AML-193 (cell line): ENCODE measurements around the gene FBLN1.
"Not testable (repeated sequence)": the region's sequence is repeated elsewhere in the genome, so short reads cannot be mapped to it uniquely, and the experiment has no call there.

Experiments used
- DNase-seq, 2 experiments: peaks; one replicate each; lab custom pipeline; 2025; lab: John Stamatoyannopoulos, UW

The FBLN1 gene

DNA sequence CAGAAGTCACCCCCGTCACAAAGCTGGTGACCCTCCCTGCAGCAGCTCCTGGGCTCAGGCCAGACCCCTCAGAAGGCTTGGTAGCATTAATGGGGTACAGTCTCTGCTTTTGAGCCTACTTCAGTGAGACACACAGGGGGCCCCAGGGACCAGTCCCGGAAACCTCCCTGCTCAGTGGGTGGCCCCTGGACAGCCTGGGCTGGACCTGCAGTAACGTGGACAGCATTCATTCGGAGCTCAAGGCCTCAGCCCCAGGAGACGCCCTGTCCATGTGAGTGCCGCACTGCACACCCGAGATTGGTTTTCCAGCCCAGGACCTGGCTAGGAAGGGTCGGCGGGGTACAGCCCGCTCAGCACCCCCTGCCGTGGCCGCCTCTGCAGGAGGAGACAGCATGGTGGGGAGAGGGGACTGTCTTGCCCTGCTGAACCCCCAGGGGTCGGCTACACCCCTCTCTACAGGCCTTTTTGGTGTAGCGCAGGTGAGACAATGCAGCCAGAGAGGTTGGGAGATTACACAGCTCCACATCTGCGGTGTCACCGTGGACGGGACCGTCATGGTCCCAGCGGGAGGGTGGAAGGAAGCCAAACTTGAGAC lies 83.4 kb downstream of the FBLN1 start:
- DNase-seq = no peak

DNA sequence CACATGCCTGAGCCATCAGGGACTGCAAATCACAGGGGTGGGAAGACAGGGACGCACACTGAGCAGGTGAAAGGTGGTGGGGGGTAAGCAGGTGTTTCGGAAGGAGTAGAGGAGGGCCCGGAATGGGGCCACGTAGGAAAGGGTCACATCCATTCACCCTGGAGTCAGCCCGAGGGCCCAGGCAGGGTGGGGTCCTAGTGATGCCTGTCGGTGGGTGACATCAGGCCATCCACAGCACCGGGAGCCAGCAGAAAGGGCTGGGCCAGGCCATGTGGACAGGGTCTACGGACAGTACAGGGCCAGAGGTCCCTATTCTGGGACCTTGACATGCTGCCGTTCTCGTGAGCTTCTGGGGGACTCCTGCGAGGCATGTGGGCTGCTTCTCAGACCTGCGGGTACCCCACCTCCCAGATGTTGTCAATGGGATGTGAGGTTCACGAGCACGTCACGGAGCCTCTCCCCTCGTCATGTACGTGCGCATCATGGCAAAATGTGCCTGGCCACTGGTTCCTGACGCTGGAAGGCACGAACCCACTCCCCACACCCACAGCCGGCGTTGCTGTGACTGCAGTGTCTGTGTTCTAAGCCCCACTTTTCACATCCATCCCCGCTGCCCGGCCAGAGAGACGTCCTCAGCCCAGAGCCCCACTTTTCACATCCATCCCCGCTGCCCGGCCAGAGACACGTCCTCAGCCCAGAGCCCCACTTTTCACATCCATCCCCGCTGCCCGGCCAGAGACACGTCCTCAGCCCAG lies 84.1 kb downstream of the FBLN1 start:
- DNase-seq = no peak

DNA sequence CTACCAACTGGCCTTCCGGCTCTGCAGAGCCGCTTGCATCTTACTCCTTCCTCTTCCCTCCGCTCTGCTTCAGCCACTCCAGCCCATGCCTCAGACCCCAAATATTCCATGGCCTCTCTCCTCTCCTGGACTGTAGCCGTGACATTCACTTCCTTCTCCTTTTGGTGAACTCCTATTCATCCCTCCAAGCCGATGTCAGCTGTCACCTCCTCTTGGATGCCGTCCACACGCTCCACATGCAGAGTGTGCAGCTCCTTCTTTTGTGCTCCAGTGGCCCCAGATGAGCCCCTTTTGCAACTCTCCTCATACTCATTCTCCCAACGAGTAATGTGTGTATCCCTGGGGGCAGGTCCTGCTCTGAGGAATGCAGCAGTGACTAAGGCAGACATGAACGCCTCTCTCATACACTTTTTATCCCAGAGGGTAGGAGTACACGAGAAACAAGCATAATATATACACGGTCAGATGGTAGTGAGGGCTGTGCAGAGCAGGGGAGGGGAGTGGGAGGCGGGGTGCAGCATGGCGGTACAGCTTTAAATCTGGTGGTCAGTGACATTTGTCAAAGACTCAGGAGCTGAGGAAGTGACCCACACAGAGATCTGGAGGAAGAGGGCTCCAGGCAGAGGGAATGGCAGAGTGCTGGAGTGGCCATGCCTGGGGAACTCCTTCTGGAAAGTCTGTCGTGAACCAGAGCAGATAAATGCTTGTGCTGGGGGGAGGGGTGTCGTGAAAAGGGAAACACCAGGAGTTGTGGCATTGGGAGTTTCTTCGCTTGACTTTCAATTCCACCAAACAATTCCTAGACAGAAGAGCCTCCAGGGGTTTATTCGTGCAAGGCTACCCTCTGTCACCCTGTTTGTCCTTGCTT lies 85.2 kb downstream of the FBLN1 start:
- no peak for DNase-seq

DNA sequence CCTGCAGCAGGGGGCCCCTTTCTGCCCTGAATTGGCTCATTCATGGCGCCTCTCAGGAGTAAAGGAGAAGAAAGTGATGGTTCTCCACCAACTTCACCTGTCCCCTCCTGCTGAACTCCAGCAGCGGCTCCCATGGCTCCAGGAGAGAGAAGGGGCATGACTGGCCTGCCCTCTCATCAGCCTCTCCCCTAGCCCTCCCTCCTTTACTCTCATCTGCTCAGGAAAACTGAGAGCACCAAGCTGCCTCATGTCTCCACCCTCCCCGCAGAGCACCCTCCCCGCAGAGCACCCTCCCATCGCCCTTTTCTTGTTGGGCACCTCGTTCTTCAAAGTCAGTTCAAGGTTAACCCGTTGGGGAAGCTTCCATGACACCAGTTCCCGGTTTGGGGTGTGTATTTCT lies 86.9 kb downstream of the FBLN1 start:
- DNase-seq = no peak

DNA sequence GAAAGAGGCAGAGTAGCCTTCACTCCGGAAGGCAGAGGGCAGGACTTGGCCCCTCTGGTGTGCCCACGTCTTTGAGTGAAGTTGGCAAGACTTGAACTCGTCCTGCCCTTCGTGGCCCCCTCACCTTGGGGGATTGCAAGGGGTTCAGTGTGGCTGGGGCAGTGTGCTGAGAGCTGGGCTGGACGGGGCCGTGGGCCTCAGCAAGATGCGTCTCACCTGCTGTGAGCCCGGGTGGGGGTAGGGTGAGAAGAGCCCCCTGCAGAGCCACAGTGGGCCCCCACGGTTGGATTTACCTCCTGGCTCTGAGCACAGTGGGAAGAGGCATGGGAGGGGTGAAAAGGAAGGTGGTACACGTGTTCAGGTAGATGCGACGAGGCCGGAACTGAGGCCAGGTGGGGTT lies 87.6 kb downstream of the FBLN1 start:
- DNase-seq = no peak

DNA sequence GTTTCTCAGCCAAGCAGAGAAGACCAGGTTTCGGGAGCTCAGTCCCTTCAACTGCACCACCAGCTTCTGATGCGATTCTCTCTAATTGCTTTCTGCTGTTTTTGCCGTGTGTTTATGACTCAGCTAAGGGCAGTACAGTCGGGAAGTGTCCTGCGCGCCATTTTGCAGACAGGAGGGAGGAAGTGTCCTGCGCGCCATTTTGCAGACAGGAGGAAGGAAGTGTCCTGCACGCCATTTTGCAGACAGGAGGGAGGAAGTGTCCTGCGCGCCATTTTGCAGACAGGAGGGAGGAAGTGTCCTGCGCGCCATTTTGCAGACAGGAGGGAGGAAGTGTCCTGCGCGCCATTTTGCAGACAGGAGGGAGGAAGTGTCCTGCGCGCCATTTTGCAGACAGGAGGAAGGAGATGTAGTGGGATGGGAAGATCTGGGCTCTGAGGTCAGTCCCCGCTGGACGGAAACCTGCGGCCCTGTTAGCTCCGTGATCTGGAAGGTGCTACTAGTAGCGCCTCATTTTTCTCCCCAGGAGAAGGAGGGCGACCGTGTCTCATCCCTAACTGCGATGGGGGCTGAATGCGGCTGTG lies 89.0 kb downstream of the FBLN1 start:
- DNase-seq = not testable (repeated sequence)

DNA sequence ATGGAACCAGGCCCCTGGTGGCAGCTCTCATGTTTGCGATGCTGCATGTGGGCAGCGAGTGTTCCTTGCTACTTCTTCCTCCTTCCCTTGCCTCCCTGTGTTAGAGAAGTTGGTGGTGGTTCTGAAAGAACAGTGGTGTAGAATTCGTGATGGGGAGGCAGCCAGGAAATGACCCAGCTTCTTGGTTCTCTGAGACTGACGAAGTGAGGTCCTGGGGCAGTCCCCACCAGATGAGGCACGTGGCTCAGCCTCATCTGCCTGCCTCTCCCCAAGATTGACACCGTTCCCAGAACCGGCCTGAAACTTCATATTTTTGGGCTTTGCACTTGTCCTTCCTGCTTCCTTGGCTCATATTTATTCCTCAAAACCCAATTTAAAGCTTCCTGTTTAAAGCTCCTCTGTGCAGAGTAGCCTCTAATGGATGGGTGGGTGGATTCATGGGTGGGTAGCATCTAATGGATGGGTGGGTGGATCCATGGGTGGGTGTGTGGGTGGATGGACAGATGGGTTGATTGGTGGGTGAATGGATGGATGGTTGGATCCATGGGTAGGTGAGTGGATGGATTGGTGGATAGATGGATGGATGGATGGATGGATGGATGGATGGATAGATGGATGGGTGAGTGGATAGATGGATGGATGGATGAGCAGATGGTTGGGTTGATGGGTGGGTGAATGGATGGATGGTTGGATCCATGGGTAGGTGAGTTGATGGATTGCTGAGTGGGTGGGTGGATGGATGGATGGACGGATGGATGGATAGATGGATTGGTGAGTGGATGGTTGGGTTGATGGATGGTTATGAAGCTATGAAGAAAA lies 91.6 kb downstream of the FBLN1 start:
- DNase-seq = no peak

DNA sequence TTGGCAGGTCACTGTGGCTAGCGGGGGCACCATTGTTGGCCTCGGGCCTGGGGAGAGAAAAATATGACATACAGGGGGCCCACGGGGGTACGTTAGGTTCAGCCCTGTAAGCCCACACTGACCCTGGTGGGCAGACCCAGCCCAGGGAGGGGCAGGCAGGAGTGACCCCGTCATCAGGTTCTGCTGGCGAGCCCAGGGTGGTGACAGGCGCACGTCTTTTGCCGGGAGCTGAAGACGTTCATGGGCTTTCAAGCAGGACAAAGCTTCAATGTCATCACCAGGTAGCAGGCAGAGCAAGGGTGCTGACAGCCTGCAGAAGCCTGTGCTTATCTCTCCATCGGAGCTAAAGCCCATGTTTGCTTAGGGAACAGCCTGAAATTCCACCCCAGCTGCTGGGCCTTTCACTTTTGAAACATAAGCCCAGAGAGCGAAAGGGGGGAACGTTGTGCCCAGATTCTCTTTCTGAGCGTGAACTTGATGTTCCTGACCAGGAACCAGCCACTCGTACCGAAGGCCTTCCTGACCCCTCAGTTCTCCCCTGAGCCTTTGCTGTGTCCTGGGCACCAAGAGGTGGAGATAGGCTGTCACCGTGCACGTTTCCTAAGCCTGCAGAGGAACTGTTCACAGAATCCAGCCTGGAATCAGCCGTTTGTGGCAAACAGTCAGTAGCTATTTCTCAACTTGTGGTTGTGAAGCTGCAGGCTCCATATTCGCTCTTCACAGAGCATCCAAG lies 94.9 kb downstream of the FBLN1 start:
- no peak for DNase-seq

DNA sequence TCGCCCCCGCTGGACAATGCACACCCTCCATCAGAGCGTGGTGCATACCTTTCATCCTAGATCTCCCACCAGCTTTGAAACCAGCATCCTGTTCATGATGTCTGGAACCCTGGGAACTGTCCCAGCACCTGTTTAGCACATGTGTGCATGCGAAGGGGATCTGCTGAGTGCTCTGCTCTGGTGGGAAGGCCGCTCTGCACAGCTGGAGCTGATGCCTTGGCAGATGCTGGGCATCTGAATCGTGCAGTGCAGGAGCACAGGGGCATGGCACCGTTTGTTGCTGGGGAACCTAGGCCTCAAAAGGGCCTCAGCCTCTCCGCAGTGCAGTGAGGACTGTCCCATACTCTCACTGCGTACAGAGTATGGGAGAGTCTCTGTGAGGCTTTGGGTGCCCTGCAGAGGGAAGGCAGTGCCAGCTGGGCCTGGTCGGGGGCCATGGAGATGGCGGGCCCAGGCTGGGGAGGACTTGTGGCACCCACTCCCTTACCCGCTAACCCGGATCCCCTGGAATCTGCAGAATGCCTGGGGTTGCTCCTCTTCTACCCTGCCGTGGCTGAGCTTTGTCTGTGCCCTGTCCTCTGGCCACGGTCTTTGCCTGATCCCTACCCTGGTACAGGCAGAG lies 96.0 kb downstream of the FBLN1 start:
- DNase-seq = no peak

DNA sequence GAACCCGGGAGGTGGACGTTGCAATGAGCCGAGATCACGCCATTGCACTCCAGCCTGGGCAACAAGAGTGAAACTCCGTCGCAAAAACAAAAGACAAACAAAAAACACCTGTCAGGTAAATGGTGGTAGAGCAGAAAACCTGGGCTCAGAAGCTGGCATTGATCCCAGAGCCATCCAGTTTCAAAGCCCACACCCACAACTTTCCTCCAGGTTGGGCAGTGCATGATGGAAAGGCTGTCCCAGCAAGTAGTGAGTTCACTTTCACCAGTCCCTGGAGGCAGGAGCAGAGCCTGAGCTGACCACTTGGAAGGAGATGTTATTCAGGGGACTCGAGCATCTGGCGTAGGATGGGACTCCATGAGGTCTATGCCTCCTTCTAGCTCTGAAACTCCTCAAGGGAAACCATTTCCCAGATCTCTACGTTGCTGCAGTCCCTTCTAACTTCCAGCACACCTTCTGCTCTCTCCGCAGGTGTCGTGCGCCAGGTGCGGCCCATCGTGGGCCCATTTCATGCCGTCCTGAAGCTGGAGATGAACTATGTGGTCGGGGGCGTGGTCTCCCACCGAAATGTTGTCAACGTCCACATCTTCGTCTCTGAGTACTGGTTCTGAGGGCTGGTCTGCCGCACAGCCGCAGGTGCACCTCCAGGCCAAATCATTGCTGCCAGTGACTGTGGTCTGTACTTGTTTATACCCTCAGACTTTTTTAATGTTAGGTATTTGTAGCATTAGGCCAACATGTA lies 97.3 kb downstream of the FBLN1 start:
- DNase-seq = no peak

DNA sequence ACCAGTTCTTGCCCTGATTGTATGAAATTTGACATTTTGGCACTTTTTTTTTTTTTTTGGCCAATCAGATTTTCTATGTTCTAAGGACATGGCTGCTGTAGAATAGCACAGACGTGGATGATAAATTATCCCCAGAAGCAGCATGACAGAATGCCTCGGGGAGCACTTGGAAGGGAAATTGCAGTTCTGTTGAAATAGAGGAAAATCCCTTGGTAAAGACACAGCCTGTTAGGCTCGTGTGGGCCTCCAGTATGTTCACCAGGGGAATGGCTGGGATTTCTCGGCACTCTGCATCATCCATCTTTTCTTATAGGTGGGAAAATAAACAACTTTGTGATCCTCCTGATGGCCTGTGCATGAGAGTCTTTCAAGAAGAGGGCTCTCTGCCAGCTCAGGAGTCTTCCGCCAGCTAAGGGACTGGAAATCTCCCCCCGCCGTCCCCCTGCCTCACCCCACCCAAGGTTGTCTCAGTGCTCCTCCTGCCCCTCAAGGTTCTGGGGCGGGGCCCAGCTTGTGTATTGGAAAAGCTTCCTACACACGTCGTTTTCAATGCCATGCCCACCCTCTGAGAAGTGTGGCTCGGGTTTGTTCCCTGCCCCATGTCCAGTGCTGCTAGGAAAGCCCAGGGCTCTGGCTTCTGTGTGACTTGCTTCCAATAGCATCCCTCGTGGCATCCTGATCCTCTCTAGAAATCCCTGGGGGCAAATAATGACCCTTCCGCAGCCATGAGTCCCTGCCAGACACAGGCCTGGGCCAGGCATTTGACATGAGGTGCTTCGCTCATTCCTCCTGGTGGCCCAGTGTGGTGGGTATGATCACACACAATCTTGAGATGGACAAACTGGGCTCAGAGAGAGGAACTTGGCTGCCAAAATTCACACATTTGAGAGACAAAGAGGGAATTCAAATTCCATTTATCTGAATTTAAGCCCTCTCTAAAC lies 98.4 kb downstream of the FBLN1 start:
- no peak for DNase-seq

DNA sequence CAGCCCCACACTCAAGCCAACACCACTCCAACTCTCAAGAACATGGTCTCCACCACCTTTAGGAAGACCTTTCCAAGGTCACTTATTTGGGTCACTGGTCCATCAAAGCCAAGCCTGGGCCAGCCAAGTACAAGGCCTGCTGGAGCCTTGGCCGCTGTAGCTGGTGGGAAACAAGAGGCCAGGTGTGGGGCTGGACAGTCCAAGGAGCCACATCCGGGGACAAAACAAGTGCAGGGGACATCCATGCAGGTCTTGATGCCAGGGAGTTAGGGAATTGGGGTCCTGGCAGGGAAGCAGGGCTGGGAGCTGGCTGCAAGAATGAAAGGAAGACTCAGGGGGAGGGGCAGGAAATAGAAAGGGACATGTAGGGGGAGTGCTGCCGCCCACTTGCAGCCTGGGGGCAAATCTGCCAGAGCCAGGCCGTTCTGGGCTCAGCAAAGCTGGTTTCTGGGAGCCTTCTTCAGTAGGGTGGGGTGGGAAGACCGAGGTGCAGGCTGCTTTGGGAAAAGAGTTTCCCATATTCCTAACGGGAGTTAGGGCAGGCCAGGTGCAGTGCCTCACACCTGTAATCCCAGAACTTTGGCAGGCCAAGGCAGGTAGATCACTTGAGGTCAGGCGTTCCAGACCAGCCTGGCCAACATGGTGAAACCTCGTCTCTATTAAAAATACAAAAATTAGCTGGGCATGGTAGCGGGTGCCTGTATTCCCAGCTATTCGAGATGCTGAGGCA lies 99.5 kb downstream of the FBLN1 start:
- no peak for DNase-seq

DNA sequence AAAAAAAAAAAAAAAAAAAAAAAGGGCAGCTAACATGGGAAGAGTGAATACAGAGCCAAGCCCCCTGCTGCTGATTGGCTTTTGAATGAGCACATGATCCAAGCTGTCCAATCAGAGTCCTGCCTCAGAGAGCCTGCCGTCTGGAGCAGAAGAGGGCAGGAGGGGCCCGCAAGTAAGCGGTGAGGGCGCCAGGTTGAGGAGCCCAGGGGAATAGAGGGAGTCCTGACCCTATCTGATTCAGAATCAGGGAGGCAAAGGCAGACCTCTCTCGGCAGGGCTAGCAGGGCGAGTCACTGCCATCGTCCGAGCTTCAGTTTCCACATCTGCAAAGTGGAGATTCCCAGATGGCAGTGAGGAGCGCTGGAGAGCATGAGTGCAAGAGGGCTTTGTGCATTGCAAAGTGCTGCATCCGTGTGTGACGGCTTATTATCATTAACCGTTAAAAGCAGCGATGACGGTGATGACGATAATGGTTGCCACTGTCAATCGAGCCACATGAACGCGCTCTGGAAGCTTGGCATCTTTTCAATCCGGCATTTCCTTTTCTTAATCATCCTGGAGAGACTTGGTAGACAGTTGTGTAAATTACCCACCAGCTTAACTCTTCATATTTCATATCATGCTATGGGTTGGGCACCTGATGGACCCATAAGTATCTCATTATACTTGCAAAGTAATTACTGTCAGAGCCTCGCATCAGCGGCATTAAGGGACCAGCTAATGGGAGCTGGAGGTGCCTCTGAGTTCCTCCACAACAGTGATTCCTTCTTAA lies 100.3 kb downstream of the FBLN1 start:
- no peak for DNase-seq

DNA sequence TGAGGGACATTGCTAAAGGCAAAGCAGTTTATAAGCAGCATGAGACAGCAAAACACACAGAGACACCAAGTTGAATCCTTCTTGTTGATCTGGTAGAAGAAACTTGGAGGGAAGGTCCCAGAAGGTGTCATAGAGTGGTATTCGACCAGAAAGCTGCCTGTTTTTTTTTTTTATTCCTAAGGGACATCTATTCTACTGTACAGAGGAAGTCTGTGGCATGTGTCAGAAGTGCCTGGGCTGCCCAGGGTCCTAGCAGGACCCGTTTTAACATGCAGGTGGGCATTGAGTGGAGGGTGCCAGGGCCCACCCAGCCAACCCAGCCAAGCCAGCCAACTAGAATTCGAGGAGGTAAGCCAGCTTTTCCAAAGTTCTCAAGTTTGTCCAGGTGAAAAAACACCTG lies 100.9 kb downstream of the FBLN1 start:
- no peak for DNase-seq

DNA sequence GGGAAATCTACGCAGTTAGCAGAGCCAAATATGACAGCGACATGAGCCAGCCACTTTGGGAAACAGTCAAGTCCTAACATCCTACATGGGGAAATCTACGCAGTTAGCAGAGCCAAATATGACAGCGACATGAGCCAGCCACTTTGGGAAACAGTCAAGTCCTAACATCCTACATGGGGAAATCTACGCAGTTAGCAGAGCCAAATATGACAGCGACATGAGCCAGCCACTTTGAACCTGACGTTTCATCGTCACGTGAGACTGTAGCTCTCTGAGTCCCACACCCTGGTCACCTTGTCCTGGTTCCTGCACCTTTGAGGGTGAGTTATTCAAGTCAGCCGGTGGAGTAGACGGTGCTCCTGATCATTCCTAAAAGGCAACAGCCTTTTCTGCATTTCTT lies 105.4 kb downstream of the FBLN1 start:
- DNase-seq = not testable (repeated sequence)

DNA sequence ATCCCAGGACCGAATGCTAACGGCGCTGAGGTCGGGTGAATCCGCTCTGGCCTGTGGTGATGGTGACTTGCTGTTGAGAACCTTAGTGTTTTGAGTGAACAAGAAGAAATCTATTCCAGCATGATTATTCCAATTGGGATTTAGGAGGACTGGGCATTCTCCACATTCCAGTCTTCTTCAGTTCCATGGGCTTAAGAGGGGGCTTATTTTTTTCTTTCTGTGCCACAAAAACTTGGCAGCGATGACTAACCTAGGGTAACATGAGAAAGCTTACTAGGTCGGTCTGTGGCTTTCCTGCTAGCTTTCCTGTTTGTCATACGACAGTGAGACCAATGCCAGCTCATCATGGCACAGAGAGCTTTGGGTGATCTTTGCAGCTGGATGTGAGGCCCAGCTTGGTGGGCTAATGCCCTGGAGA lies 106.1 kb downstream of the FBLN1 start:
- no peak for DNase-seq

DNA sequence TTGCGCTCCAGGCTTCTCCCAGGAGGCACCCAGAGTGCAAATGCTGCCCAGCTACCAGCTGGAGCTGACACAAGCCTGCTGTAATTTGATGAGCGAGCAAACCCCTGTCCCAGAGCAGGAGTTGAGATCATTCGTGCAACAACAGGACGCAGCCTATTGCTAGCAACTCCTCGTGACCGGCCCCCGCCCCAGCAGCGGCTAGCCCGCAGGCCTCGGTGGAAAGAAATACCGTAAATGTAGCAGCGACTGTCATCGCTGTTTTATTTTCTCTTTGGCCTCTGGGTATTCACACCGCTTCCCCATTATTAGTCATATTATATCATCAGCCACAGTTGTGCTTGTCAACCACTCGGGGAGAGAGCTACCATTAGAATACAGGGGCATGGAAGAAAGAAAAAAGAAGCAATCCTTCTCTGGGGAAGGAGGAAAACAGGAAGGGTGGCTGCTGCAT lies 109.8 kb downstream of the FBLN1 start:
- DNase-seq = no peak
